Esophagus squamous epithelium (tissue), 5 donors: ENCODE measurements around the gene GPC6. TPM values are rescaled to one million over a fixed set of nuclear protein-coding genes. Genes with fewer than 3 reads are reported as not detected.

Source experiments
- DNase-seq: peaks from one replicate; lab custom pipeline; 2025; lab: John Stamatoyannopoulos, UW
- H3K27ac ChIP-seq, 4 donors: fragments of 200-600 bp; sonication (generic); one replicate each; pipeline ENCODE4 v1.5.1; 2016 to 2019; ENCODE audit warnings: mild to moderate bottlenecking in 1 of 4
- H3K27me3 ChIP-seq, 4 donors: fragments of 200-600 bp; sonication (generic); 1 replicate in 3 of 4; 2 replicates in 1 of 4; pipeline versions ENCODE4 v1.5.1 to v1.6.0; 2017 to 2021; ENCODE audit warnings: antibody characterized with exemption in 1 of 4
- H3K36me3 ChIP-seq, 3 donors: fragments of 200-600 bp; sonication (generic); one replicate each; pipeline ENCODE4 v1.5.1; 2016 to 2019
- H3K4me1 ChIP-seq, 3 donors: fragments of 200-600 bp; sonication (generic); one replicate each; pipeline ENCODE4 v1.5.1; 2017 to 2019
- H3K4me3 ChIP-seq, 4 donors: fragments of 200-600 bp; sonication (generic); 1 replicate in 3 of 4; 2 replicates in 1 of 4; pipeline ENCODE4 v1.5.1; 2016 to 2019; ENCODE audit warnings: mild to moderate bottlenecking in 2 of 4, moderate library complexity in 1 of 4
- H3K9me3 ChIP-seq, 3 donors: fragments of 200-600 bp; sonication (generic); one replicate each; pipeline ENCODE4 v1.5.1; 2016 to 2019
- CTCF ChIP-seq, 6 experiments: fragments of 450-650 bp in 4 of 6; fragments of 200-600 bp in 2 of 6; sonication (generic) in 2 of 6; IDR thresholded peaks; one replicate each; pipeline ENCODE4 v1.5.1; 2016 to 2019; ENCODE audit warnings: antibody characterized with exemption in 6 of 6, mild to moderate bottlenecking in 4 of 6, moderate library complexity in 4 of 6
- POLR2A ChIP-seq, 4 donors: fragments of 450-650 bp; IDR thresholded peaks; one replicate each; pipeline ENCODE4 v1.6.1; 2017; ENCODE audit warnings: antibody characterized with exemption in 4 of 4, mild to moderate bottlenecking in 4 of 4, moderate library complexity in 3 of 4
- WGBS, 2 donors: methylation state at CpG; one replicate each; pipeline ENCODE4 v1.1.5; 2018; 5-methylcytosine and 5-hydroxymethylcytosine counted together
- intact Hi-C: fragments of 100-400 bp; cut with DNase I; formaldehyde crosslinking; loops from one replicate; pipeline ENCODE4 v1.15.0; 2022
- total RNA-seq, 4 donors: library from RNA; depleted of rRNA; stranded (reverse); fragments of >200 nt; gene quantifications; one replicate each; pipeline ENCODE4 v1.1.0, GENCODE V29; 2016
- donor health status: DM: yes; HTN: yes; CAD: no.

The GPC6 gene
- total RNA-seq, 4 donors from 2014 or later = 0.57 to 8.6 (median 2.6) TPM

GRCh38 chr13:93270769-93271742 lies 44.4 kb downstream of the GPC6 start:
- Histone ChIP-seq H3K4me1 (no peaks in the 10 kb centered on the region), H3K9me3 (no peaks in the 10 kb centered on the region), H3K4me3 (no peak overlapping the region), H3K27me3 (no peaks in the 10 kb centered on the region), H3K36me3 (no peaks in the 10 kb centered on the region), H3K27ac (no peak overlapping the region)
- TF ChIP-seq CTCF (IDR thresholded peaks at IDR 0.05) (no peak), POLR2A (IDR thresholded peaks at IDR 0.05) (no peak)
- 48 to 53% methylated on average over 5 of the region's 5 CpGs for WGBS, 2 donors
- no peak for DNase-seq
- intact Hi-C loops = no loop called here

GRCh38 chr13:93279982-93280381 lies 53.4 kb downstream of the GPC6 start:
- H3K27ac ChIP-seq = no peak overlapping the region
- intact Hi-C loops = no loop called here
- H3K36me3 ChIP-seq = no peaks in the 10 kb centered on the region
- no peaks in the 10 kb centered on the region for H3K27me3 ChIP-seq
- WGBS, 2 donors = 72 to 77% methylated on average over 1 of the region's 1 CpG
- H3K4me1 ChIP-seq = no peaks in the 10 kb centered on the region
- no peaks in the 10 kb centered on the region for H3K9me3 ChIP-seq
- H3K4me3 ChIP-seq = no peak overlapping the region
- no peak for DNase-seq
- TF ChIP-seq CTCF (IDR thresholded peaks at IDR 0.05) (no peak), POLR2A (IDR thresholded peaks at IDR 0.05) (no peak)

DNA sequence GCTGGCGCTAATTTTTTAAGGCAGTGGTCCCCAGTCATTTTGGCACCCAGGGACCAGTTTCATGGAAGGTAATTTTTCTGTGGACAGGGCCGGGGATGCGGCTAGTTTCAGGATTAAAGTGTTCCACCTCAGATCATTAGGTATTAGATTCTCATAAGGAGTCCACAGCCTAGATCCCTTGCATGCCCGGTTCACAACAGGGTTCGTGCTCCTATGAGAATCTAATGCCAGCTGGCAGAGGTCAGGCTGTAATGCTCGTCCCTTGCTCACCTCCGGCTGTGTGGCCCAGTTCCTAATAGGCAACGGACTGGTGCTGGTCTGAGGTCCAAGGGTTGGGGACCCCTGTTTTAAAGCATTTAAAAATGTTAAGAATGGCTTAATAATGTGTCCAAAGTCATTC lies 54.1 kb downstream of the GPC6 start:
- WGBS, 2 donors = 79 to 88% methylated on average over 4 to 6 of the region's 8 CpGs
- intact Hi-C loops = no loop called here

GRCh38 chr13:93283255-93283654 lies 56.6 kb downstream of the GPC6 start:
- Histone ChIP-seq H3K4me1 (no peaks in the 10 kb centered on the region), H3K27ac (no peak overlapping the region), H3K9me3 (no peaks in the 10 kb centered on the region), H3K27me3 (no peaks in the 10 kb centered on the region), H3K4me3 (no peak overlapping the region), H3K36me3 (no peaks in the 10 kb centered on the region)
- 69 to 72% methylated on average over 4 of the region's 4 CpGs for WGBS, 2 donors
- TF ChIP-seq CTCF (IDR thresholded peaks at IDR 0.05) (no peak), POLR2A (IDR thresholded peaks at IDR 0.05) (no peak)
- no peak for DNase-seq
- intact Hi-C loops = no loop called here

More for the DNA sequence above, 54.1 kb downstream of the GPC6 start:
- Histone ChIP-seq H3K27ac (no peak overlapping the region), H3K4me1 (no peaks in the 10 kb centered on the region), H3K4me3 (no peak overlapping the region), H3K36me3 (no peaks in the 10 kb centered on the region), H3K27me3 (no peaks in the 10 kb centered on the region), H3K9me3 (no peaks in the 10 kb centered on the region)
- TF ChIP-seq POLR2A (IDR thresholded peaks at IDR 0.05) = no peak
- no peak for TF ChIP-seq CTCF (IDR thresholded peaks at IDR 0.05)
- no peak for DNase-seq

DNA sequence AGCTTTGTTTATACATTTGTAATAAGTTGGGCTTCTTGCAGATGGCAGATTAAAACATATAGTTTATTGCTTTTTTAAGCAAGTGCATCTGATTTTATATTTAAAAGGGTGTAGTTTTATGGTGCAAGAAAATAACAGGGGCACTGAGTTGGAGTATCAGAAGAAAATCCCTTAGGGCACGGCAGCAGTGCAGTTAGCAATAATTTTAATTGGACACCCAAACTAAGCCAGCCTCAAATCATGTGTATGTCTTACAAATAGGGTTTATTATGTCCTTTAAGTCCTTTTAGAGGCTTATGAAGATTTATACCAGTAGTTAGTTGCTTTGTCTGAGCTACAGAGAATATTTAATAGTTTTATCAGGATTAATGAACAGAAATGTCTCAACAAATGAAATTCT lies 57.5 kb downstream of the GPC6 start:
- no peak for TF ChIP-seq POLR2A (IDR thresholded peaks at IDR 0.05)
- no peak for TF ChIP-seq CTCF (IDR thresholded peaks at IDR 0.05)
- Histone ChIP-seq H3K36me3 (no peaks in the 10 kb centered on the region), H3K27ac (no peak overlapping the region), H3K4me1 (no peaks in the 10 kb centered on the region), H3K27me3 (no peaks in the 10 kb centered on the region), H3K4me3 (no peak overlapping the region), H3K9me3 (no peaks in the 10 kb centered on the region)
- WGBS, 2 donors = 50 to 59% methylated on average over 1 of the region's 1 CpG
- intact Hi-C loops = no loop called here
- no peak for DNase-seq
